Amniotic stem cell (primary cell): ENCODE data around the gene CUL2.
A peak's percentile ranks its signal among the peaks of the same experiment; 100 is the strongest.
"Not testable (repeated sequence)": the region's sequence is repeated elsewhere in the genome, so short reads cannot be mapped to it uniquely, and the experiment has no call there.

ENCODE experiments used
- DNase-seq: peaks from one replicate; lab custom pipeline; 2025; lab: John Stamatoyannopoulos, UW

The CUL2 gene

DNA sequence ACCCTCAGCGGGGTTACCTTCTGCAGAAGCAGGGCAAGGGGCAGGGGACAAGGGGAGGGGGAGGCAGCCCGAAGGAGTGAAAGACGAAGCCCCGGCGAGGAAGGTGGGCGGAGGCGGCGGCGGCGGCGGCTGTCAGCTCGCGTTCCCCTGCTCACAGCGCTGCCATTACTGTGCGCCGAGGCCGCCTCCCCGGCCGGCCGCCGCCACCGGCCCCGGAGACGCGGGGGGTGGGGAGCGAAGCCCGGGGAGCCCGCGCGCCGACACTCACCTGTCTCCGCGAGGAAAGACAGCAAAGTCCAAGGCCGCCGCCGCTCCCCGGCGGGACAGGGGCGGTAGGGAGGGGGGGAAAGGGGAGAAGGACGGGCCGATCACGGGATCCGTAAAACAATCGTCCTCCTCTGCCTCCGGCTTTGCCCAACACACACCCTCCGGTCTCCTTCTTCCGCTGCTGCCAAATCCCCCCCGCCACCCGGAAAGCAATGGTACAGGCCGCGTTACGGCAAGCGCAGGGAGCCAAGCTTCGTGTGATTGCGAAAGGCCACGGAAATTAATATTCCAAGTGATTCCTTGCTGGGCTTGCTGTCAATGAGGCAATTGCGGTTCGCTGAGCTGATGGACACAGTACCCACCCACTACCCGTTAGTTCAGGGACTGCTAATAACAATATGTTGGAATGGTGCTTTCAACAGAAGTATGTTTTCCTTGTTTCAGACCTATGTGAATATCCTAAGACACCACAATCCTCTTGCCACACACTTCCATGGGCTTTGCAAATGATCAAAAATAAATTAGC lies at the start of gene CUL2:
Gene CUL2 (minus strand): TSS at position 180 of the 793 bp plus-strand sequence. CDS start 19,024 bp downstream, outside the sequence.
- peak; percentile 95 for DNase-seq

- no peak for DNase-seq
These were observed 46.2 kb upstream of the CUL2 start for GRCh38 chr10:35136263-35136815.

- no peak for DNase-seq
These were observed 45.7 kb upstream of the CUL2 start for GRCh38 chr10:35135861-35136260.

- DNase-seq: no peak
These were observed 43.4 kb upstream of the CUL2 start for GRCh38 chr10:35133586-35133985.

- no peak for DNase-seq
These were observed 42.6 kb upstream of the CUL2 start for GRCh38 chr10:35132727-35133126.

- no peak for DNase-seq
These were observed 40.5 kb upstream of the CUL2 start for GRCh38 chr10:35130663-35131062.

DNA sequence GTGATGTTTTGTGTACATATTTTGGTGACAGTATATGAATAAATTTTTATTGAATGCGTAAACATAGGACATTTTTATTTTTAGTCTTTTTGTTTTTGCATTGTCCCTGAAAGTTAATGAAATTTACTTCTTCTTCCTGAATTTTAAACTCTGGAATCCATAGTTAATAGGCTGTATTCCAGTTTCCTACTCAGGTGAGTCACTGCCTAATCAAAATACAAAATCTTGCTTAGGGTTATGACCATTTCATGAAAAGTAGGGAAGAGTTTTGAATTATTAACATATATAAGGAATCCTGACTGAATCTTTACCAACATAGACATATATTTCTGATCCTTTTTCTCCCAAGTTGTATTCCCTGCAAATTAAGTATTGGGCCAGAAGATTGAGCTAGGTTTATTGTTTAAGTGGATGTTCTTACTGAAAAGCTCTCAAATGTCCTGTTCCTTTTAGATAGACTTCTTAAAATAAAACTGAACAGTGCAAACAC lies 39.1 kb upstream of the CUL2 start:
- DNase-seq: no peak

DNA sequence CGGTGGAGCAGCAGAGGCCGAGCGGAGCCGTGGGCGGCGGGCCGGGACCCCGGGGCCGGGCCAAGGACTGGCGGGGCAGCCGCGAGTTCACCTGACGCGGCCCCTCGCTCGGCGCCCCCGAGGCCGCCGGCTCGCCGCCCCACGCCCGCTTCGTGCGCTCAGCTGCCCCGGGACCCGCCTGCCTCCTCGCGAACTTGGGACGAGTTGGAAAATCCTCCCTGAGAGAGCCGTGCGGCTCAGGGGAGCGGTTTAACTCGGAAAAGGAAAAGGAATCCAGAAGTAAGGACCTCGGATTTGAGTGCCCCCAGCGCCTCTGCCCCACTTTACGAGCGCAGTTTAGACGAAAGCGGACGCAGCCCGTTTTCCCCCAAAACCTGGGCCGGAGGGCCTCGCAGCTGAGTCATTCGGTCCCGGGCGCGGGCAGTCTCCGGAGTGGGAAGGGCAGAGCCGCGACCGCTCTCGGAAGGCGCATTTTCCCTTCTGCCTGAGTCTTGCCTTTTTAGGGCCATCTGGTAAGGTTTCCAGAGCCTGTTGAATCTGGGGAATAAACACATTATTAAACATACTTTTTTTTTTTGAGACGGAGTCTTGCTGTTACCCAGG lies 37.2 kb upstream of the CUL2 start:
- peak; percentile 36 for DNase-seq

DNA sequence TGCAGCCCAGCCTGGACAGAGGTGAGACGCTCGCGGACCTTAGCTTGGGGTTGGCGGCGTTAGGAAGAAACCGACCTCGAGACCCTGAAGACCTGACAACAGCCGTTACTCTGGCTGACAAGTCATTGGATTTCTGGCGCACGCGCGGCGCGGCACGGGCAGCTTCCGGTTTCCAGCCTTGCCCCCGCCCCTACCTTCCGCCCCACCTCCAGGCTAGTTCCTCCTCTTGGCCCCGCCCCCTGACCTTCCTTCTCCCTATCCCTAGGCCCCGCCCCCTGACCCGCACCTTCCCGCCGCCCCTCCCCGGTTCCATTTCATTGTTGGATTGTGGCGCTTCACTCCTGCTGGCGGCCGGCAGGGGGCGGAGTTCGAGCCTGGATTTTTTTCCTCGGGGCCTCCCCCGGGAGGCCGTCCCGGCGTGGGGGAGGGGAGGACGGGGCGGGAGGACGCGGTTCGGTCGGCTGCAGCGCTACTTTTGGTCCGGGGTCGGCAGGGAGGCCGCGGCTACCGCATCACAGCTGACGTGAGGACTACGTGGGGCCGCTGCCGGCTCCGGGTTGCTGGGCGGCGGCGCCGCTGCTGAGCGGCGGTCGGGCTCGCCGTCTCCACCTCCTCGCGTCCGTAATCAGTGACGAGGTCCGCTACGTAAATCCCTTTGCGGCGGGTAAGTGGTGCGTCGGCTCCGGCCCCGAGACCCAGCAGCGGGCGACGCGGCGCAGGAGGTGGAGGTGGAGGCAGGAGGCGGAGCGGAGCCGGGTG lies 36.6 kb upstream of the CUL2 start, which contains the start of gene CREM:
Gene CREM (plus strand): TSS at position 317 of the 759 bp plus-strand sequence. CDS start 10,990 bp downstream, outside the sequence.
- DNase-seq: peak; percentile 96

DNA sequence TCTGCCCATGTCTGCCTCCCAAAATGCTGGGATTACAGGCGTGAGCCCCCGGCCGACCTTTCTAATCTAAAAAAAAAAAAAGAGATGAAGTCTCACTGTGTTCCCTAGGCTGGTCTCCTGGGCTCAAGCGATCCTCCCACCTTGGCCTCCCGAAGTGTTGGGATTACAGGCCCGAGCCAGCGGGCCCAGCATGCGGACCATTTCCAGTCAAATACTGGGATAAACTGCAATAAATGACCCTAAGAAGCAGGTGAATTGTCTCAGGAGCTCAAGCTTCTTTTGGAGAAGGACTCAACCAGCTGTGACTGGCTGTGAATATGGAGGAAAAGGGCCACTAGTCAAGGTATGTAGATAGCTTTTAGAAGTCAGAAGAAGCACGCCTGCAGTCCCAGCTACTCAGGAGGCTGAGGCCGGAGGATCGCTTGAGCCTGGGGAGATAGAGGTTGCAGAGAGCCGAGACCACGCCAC lies 36.0 kb upstream of the CUL2 start:
- no peak for DNase-seq

DNA sequence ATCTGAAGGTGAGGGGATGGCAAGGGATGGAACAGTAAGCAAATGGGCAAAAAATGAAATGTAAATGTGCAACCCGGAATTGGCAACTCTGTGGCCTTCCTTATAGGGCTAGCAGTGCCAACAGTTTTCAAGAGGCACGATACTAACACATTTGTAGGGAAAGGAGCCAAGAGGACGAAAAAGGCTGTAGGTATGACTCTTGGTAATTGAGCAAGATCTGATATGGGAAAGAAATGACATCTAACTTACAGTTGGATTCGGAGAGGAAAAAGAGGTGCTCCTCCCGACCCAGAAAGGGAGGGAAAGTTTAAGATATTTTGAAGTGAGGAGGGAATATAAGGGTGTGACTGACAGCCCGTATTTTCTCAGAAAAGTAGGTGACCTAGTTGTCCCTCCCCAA lies 34.4 kb upstream of the CUL2 start:
- no peak for DNase-seq

DNA sequence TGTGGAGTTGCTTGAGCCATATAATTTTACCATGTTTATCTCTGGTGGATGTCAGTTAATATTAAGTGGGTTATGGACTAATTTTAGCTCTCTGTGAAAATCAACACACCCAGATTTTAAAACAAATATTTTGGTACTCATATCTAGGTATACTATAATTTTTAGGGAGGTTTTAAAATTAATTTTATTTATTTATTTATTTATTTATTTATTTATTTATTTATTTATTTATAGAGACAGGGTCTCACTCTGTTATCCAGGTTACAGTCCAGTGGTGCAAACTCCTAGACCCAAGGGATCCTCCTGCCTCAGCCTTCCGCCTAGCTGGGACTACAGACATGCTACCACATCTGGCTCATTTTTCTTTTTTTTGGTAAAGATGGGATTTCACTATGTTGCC lies 29.2 kb upstream of the CUL2 start:
- no peak for DNase-seq

- no peak for DNase-seq
These were observed 22.4 kb upstream of the CUL2 start for GRCh38 chr10:35112571-35112970.

DNA sequence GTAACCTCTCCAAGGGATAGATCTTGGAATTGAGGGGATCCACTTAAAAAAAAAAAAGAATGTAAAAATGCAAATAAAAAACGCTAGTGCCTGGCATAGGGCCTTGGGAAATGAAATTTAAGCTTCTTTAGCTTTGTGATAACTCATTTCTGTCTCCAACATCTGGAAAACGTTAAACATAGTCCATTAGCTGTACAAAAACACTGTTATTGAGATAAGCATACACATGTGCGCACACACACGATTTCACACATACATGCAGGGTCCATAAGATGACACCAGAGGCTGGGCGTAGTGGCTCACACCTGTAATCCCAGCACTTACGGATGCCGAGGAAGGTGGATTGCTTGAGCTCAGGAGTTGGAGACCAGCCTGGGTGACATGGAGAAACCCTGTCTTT lies 13.7 kb upstream of the CUL2 start:
- no peak for DNase-seq

GRCh38 chr10:35097510-35097909 lies 7.4 kb upstream of the CUL2 start:
- no peak for DNase-seq

- no peak for DNase-seq
These were observed 6.2 kb upstream of the CUL2 start for GRCh38 chr10:35096312-35096711.

DNA sequence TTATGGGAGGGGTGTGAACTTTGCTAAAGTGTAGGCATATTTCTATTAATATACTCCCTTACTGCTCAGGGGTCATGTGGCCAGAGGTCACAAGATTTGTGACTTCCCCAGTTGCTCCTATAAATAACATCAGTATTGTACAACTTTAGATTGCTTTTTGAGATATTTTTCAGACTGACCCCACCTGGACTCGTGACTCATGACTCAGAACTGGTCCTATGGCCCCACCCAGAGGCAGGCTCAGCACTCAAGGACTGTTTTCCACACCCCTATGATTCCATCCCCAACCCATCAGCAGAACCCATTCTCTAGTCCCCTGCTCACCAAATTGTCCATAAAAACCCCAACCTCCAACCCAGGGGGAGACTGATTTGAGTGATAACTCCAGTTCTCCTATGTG lies 2.7 kb upstream of the CUL2 start:
- DNase-seq: no peak

DNA sequence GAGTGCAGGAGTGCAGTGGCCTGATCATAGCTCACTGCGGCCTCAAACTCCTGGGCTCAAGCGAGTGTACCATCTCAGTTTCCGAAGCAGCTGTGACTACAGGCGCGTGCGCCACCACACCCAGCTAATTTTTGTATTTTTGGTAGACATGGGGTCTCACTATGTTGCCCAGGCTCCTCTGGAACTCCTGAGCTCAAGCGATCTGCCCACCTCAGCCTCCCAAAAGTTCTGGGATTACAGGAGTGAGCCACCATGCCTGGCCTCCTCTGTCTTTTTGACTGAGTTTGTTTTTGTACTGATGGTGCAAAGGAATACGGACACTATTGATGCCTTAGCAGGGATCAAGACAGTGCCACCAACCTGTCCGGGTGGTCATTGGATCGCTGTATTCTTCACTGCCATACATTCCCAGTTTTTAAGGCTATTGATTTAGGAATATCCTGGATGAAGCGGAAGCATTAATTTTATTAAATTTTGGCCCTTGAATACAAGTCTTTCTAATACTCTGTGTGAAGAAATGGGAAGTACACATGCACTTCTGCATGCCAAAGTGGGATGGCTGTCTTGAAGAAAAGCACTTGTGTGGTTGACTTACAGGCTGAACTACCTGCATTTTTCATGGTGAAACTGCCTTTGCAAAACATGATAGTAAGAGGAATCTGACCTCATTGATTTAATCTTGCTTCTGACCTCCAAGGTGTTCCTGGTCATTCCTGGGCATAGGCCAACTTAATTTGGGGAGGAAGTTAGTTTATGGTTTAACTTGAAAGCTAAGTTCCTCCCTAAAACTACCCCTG lies 2.1 kb upstream of the CUL2 start:
- DNase-seq: no peak

GRCh38 chr10:35089611-35090161 lies 455 bp downstream of the CUL2 start:
- no peak for DNase-seq

DNA sequence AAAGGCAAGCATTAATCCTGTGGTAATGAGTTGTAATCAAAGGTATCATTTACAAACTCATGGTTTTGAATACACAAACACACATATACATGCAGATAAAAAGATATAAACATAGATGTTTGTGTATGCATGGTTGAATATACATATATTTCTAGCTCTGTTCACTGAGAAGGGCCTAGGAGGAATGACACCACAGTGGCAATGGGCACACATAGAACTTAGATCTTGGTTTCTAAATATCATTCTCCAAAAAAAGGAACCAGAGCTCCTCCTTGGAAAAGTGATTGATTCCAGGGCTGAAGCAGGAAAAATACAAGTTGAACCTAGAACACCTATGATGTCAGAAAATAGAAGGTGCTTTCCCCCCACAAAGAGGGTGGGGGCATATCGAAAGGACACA lies 6.9 kb downstream of the CUL2 start:
- DNase-seq: no peak

DNA sequence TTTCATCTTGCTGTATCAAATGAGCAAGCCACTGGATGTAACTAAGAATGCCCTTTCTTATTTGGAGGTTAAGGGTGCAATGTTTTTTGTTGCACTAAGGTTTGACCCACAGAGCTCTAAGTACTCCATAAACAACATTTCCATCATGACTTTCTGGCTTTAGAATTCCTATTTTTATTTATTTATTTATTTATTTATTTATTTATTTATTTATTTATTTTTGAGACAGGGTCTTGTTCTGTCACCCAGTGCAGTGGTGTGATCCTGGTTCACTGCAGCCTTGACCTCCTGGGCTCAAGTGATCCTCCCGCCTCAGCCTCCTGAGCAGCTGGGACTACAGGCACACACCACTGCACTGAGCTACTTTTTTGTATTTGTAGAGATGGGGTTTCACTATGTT lies 9.9 kb downstream of the CUL2 start:
- DNase-seq: not testable (repeated sequence)
